GM12878 (cell line): ENCODE results near the gene TOGARAM1. TPM values are rescaled to one million over a fixed set of nuclear protein-coding genes. Genes with fewer than 3 reads are reported as not detected.

ENCODE experiments used
- BMI1 ChIP-seq: fragments of 450-650 bp; IDR thresholded peaks from 2 replicates; pipeline ENCODE4 v1.6.1; 2016; ENCODE audit warnings: mild to moderate bottlenecking, moderate library complexity, borderline replicate concordance
- DPF2 ChIP-seq: fragments of 450-650 bp; IDR thresholded peaks from 2 replicates; pipeline ENCODE4 v1.6.1; 2017; ENCODE audit warnings: mild to moderate bottlenecking
- EED ChIP-seq: sonication (generic); IDR thresholded peaks from 2 replicates; pipeline ENCODE4 v1.6.1; 2016; ENCODE audit warnings: antibody characterized with exemption, low read depth
- IKZF1 ChIP-seq: fragments of 450-650 bp; conservative IDR thresholded peaks from 2 replicates; pipeline ENCODE4 v1.6.1; 2017; ENCODE audit warnings: antibody characterized with exemption, mild to moderate bottlenecking
- KDM1A ChIP-seq: fragments of 200-600 bp; sonication (generic); IDR thresholded peaks from 2 replicates; pipeline ENCODE4 v1.6.1; 2016; ENCODE audit warnings: borderline replicate concordance
- MEF2A ChIP-seq: IDR thresholded peaks from 2 replicates; pipeline ENCODE4 v1.6.1; 2011; ENCODE audit warnings: low read depth, mild to moderate bottlenecking, low read length, moderate library complexity; ENCODE audit not compliant: insufficient read depth
- MTA2 ChIP-seq: fragments of 450-650 bp; IDR thresholded peaks from 2 replicates; pipeline ENCODE4 v1.6.1; 2016; ENCODE audit warnings: low read depth, mild to moderate bottlenecking, moderate library complexity
- MXI1 ChIP-seq: fragments of 150-350 bp; IDR thresholded peaks from 2 replicates; pipeline ENCODE4 v1.6.1; 2011; ENCODE audit warnings: low read depth, mild to moderate bottlenecking, inconsistent platforms, low read length, improper control_type of control experiment
- MYB ChIP-seq: fragments of 150-350 bp; IDR thresholded peaks from 2 replicates; pipeline ENCODE4 v1.6.1; 2014; ENCODE audit warnings: mild to moderate bottlenecking, low read depth, low read length, borderline replicate concordance
- NBN ChIP-seq: fragments of 450-650 bp; IDR thresholded peaks from 2 replicates; pipeline ENCODE4 v1.6.1; 2016
- NFXL1 ChIP-seq: fragments of 450-650 bp; IDR thresholded peaks from 2 replicates; pipeline ENCODE4 v1.6.1; 2017; ENCODE audit warnings: antibody characterized with exemption, mild to moderate bottlenecking, borderline replicate concordance
- NR2C2 ChIP-seq: IDR thresholded peaks from 2 replicates; pipeline ENCODE4 v1.6.1; 2011; ENCODE audit warnings: borderline replicate concordance, low read depth; ENCODE audit not compliant: control insufficient read depth, insufficient read length
- RAD51 ChIP-seq: fragments of 450-650 bp; IDR thresholded peaks from 2 replicates; pipeline ENCODE4 v1.6.1; 2016; ENCODE audit warnings: moderate library complexity, mild to moderate bottlenecking, inconsistent platforms
- RUNX3 ChIP-seq: IDR thresholded peaks from 2 replicates; pipeline ENCODE4 v1.6.1; 2012; ENCODE audit warnings: low read length, inconsistent platforms
- SKIL ChIP-seq: fragments of 450-650 bp; IDR thresholded peaks from 2 replicates; pipeline ENCODE4 v1.6.1; 2017; ENCODE audit warnings: mild to moderate bottlenecking, low read depth, inconsistent platforms; ENCODE audit not compliant: poor library complexity, severe bottlenecking
- USF1 ChIP-seq: IDR thresholded peaks from 2 replicates; pipeline ENCODE4 v1.6.1; 2011; ENCODE audit warnings: borderline replicate concordance, low read depth, mild to moderate bottlenecking, moderate library complexity, mixed read lengths, low read length; ENCODE audit not compliant: insufficient read depth; ENCODE audit errors: extremely low read length
- ZZZ3 ChIP-seq: IDR thresholded peaks from 2 replicates; pipeline ENCODE4 v1.6.1; 2011; ENCODE audit warnings: low read depth; ENCODE audit not compliant: control insufficient read depth, insufficient read length
- polyA plus RNA-seq, 11 experiments: library from polyadenylated mRNA; depleted of rRNA in 4 of 11; unstranded in 6 of 11; stranded (reverse) in 5 of 11; fragments of >200 nt; fragmentation: Nextera tagmentation in 4 of 11; fragmentation: Illumina TruSeq in 1 of 11; extraction: Ambion mirVana in 4 of 11; extraction: Trizol in 1 of 11; gene quantifications; 1 replicate in 1 of 11; 2 replicates in 10 of 11; pipeline versions ENCODE4 v1.2.1 to v1.2.3, GENCODE V29; 2011 to 2016; ENCODE audit warnings: inconsistent platforms in 2 of 11, missing spikeins in 2 of 11, low read depth in 1 of 11
- total RNA-seq, 4 experiments: library from RNA; depleted of rRNA in 3 of 4; stranded (reverse); fragments of >200 nt in 3 of 4; fragmentation: Illumina TruSeq in 1 of 4; extraction: Trizol in 1 of 4; gene quantifications; 2 replicates each; pipeline versions ENCODE4 v1.2.1 to v1.2.3, GENCODE V29; 2013 to 2021
- TF ChIP-seq, protein P1 (sequence below): IDR thresholded peaks from 2 replicates; pipeline ENCODE4 v1.6.1; 2012; ENCODE audit warnings: low read length, inconsistent platforms
- TF ChIP-seq, protein P2 (sequence below): fragments of 450-650 bp; IDR thresholded peaks from 2 replicates; pipeline ENCODE4 v1.6.1; 2018; ENCODE audit warnings: borderline replicate concordance, mild to moderate bottlenecking; ENCODE audit not compliant: partially characterized antibody

Gene TOGARAM1
- total and polyA plus RNA-seq, 10 of the 15 experiments (the other 5 are each of a cell fraction or from before 2014, with no cell fraction given), result 2.1 to 14.4 (median 7.2) TPM

DNA sequence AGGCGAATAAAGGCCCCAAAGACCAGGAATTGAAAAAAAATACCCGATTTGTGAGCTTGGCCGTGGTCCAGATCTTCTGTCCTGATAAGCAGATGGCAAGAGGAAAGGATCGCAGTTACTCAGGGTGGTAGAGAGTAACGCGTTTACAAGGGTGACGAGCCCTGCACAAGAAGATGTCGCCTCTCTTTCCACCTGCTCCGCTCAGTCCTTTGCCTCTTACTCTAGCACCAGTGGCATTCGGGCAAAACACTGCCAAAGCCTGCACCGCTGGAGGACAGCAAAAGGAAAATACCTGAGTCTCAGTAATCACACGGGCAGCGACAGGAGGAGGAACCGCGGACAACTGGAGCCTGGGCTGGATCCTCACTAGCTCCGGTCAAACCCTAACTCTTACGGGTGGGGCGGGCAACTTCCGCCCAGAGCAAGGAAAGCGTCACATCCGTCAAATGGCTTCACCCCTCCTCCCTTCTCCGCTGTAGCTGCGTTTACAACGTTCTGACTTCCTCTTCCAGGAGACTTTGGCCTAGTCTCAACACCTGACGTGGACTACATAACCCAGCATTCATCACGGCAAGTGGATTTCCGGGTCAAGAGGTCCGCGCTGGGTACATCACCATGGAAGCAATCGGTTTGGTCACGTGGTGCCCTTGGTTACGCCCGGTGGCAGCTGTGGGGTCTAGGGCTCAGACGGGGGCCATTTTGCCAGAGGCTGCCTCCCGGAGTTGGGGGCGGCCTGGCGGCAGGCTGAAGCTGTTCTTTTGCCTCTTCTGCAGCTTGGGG, at the start of gene TOGARAM1, which contains the start of gene KLHL28 (continued):
- TF ChIP-seq EED (no peak), MTA2 (peak; percentile 96), BMI1 (peak; percentile 91), NBN (peak; percentile 80; the same call in 1 of the 2 replicates), NR2C2 (peak; percentile 83), ZZZ3 (no peak), RUNX3 (peak; percentile 21), SKIL (peak; percentile 8), IKZF1 (peak; percentile 97), NFXL1 (no peak), DPF2 (peak; percentile 7; the same call in 1 of the 2 replicates), KDM1A (no peak), MYB (0 out of 2 replicates have a peak, but pooled peaks have one; percentile 8), MXI1 (peak; percentile 95), RAD51 (peak; percentile 99), USF1 (peak; percentile 97), MEF2A (0 out of 2 replicates have a peak, but pooled peaks have one; percentile 16)
- TF ChIP-seq, protein P1, sequence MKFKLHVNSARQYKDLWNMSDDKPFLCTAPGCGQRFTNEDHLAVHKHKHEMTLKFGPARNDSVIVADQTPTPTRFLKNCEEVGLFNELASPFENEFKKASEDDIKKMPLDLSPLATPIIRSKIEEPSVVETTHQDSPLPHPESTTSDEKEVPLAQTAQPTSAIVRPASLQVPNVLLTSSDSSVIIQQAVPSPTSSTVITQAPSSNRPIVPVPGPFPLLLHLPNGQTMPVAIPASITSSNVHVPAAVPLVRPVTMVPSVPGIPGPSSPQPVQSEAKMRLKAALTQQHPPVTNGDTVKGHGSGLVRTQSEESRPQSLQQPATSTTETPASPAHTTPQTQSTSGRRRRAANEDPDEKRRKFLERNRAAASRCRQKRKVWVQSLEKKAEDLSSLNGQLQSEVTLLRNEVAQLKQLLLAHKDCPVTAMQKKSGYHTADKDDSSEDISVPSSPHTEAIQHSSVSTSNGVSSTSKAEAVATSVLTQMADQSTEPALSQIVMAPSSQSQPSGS, result no peak
- TF ChIP-seq, protein P2, sequence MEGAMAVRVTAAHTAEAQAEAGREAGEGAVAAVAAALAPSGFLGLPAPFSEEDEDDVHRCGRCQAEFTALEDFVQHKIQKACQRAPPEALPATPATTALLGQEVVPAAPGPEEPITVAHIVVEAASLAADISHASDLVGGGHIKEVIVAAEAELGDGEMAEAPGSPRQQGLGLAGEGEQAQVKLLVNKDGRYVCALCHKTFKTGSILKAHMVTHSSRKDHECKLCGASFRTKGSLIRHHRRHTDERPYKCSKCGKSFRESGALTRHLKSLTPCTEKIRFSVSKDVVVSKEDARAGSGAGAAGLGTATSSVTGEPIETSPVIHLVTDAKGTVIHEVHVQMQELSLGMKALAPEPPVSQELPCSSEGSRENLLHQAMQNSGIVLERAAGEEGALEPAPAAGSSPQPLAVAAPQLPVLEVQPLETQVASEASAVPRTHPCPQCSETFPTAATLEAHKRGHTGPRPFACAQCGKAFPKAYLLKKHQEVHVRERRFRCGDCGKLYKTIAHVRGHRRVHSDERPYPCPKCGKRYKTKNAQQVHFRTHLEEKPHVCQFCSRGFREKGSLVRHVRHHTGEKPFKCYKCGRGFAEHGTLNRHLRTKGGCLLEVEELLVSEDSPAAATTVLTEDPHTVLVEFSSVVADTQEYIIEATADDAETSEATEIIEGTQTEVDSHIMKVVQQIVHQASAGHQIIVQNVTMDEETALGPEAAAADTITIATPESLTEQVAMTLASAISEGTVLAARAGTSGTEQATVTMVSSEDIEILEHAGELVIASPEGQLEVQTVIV, result peak; percentile 82
